GM12891 (cell line): ENCODE results near the gene OR2F1.

Source experiments
- PAX5 ChIP-seq: IDR thresholded peaks from 2 replicates; pipeline ENCODE4 v1.6.1; 2011; ENCODE audit warnings: low read length, moderate library complexity, mild to moderate bottlenecking; ENCODE audit not compliant: insufficient read depth, severe bottlenecking
- POLR2A ChIP-seq: IDR thresholded peaks from 2 replicates; pipeline ENCODE4 v1.6.1; 2011; ENCODE audit warnings: low read depth, low read length, control low read depth
- POLR2AphosphoS5 ChIP-seq: IDR thresholded peaks from 2 replicates; pipeline ENCODE4 v1.6.1; 2011; ENCODE audit warnings: low read depth, low read length, control low read depth
- POU2F2 ChIP-seq: IDR thresholded peaks from 2 replicates; pipeline ENCODE4 v1.6.1; 2011; ENCODE audit warnings: low read depth, mild to moderate bottlenecking, control low read depth, low read length, moderate library complexity
- SPI1 ChIP-seq: IDR thresholded peaks from 2 replicates; pipeline ENCODE4 v1.6.1; 2011; ENCODE audit warnings: low read depth, low read length, control low read depth
- TAF1 ChIP-seq: IDR thresholded peaks from 2 replicates; pipeline ENCODE4 v1.6.1; 2011; ENCODE audit warnings: low read depth, low read length, control low read depth

DNA sequence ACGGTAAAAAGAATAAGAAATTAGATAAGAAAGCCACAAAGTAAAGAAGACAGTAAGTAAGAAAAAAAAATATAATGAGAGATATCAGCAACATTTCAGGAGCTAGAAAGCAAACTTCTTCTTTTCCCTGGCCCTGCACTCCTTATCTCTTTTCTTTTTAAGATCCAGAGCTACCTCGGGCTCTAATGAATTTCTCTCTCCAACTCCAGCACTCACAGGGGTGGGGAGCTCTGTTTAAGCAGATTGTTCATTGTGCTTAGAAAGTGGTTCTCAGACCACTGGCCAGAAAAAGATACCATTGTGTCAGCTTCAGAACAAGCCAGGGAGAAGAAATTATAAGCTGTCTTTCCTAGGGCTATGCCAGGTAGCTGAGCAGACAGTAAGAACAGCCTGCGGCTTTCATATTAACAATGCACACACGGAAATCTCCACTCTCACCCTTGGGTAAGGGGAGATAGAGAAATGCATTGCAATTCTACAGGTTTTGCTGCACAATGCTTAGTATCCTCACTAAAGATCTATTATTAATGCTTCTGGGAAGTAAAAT is 19.3 kb downstream of the OR2F1 start:
- TF ChIP-seq TAF1 (no peak), POU2F2 (no peak), POLR2AphosphoS5 (no peak), POLR2A (no peak), SPI1 (no peak), PAX5 (no peak)
